RPMI8226 (cell line): Measurements from ENCODE around the gene PDE9A.
A peak's percentile ranks its signal among the peaks of the same experiment; 100 is the strongest.
"Not testable (repeated sequence)": the region's sequence is repeated elsewhere in the genome, so short reads cannot be mapped to it uniquely, and the experiment has no call there.

ENCODE experiments used
- DNase-seq: peaks from one replicate; pipeline ENCODE4 v3.0.0-alpha.2; 2015

The PDE9A gene

GRCh38 chr21:42653231-42654061 is at the start of gene PDE9A:
PDE9A (plus strand) TSS chr21:42653621; CDS start chr21:42653815, 194 bp downstream.
- DNase-seq: no peak

GRCh38 chr21:42607102-42607501 is 46.3 kb upstream of the PDE9A start:
- DNase-seq: no peak

- no peak for DNase-seq
Measured at GRCh38 chr21:42607525-42608102, 45.8 kb upstream of the PDE9A start.

- no peak for DNase-seq
Measured at GRCh38 chr21:42608446-42608845, 45.0 kb upstream of the PDE9A start.

GRCh38 chr21:42609811-42610210 is 43.6 kb upstream of the PDE9A start:
- DNase-seq: no peak

GRCh38 chr21:42611852-42612251 is 41.6 kb upstream of the PDE9A start:
- no peak for DNase-seq

GRCh38 chr21:42612390-42612789 is 41.0 kb upstream of the PDE9A start:
- DNase-seq: no peak

GRCh38 chr21:42613756-42614155 is 39.7 kb upstream of the PDE9A start:
- DNase-seq: no peak

GRCh38 chr21:42614396-42614795 is 39.0 kb upstream of the PDE9A start:
- DNase-seq: no peak

GRCh38 chr21:42614811-42615351 is 38.5 kb upstream of the PDE9A start:
- peak; percentile 24 for DNase-seq

GRCh38 chr21:42615377-42615776 is 38.0 kb upstream of the PDE9A start:
- DNase-seq: not testable (repeated sequence)

- no peak for DNase-seq
Measured at GRCh38 chr21:42615924-42616323, 37.5 kb upstream of the PDE9A start.

GRCh38 chr21:42616446-42616845 is 37.0 kb upstream of the PDE9A start:
- no peak for DNase-seq

- no peak for DNase-seq
Measured at GRCh38 chr21:42616941-42617340, 36.5 kb upstream of the PDE9A start.

- DNase-seq: no peak
Measured at GRCh38 chr21:42617486-42617885, 35.9 kb upstream of the PDE9A start.

GRCh38 chr21:42618707-42619102 is 34.7 kb upstream of the PDE9A start:
- DNase-seq: peak; percentile 40

GRCh38 chr21:42619166-42619565 is 34.3 kb upstream of the PDE9A start:
- DNase-seq: no peak

- DNase-seq: no peak
Measured at GRCh38 chr21:42619841-42620240, 33.6 kb upstream of the PDE9A start.

- DNase-seq: peak; percentile 42
Measured at GRCh38 chr21:42621166-42621818, 32.1 kb upstream of the PDE9A start.

- DNase-seq: no peak
Measured at GRCh38 chr21:42621819-42622177, 31.6 kb upstream of the PDE9A start.

GRCh38 chr21:42622284-42622683 is 31.1 kb upstream of the PDE9A start:
- no peak for DNase-seq

GRCh38 chr21:42623694-42624093 is 29.7 kb upstream of the PDE9A start:
- DNase-seq: no peak

- DNase-seq: no peak
Measured at GRCh38 chr21:42624095-42624790, 29.2 kb upstream of the PDE9A start.
